Dedifferentiated amniotic fluid mesenchymal stem cell (primary cell): ENCODE results near the gene WDR7.
"Not testable (repeated sequence)": the region's sequence is repeated elsewhere in the genome, so short reads cannot be mapped to it uniquely, and the experiment has no call there.

Experiments used
- DNase-seq: peaks from one replicate; pipeline ENCODE4 v3.0.0-alpha.2; 2016; ENCODE audit errors: extremely low spot score

WDR7 gene

DNA sequence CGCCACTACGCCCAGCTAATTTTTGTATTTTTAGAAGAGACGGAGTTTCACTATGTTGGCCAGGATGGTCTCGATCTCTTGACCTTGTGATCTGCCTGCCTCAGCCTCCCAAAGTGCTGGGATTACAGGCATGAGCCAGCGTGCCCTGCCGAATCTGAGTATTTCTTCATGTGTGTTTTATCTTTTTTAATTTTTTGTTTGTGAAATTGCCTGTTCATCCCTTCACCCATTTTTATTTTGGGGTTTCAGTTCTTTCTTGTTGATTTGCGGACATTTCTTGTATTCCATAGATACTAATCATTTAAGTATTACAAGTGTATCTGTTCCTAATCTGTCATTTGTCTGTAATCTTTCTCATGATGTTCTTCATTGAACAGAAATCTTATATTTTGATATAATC is 3.1 kb downstream of the WDR7 start:
- not testable (repeated sequence) for DNase-seq

DNA sequence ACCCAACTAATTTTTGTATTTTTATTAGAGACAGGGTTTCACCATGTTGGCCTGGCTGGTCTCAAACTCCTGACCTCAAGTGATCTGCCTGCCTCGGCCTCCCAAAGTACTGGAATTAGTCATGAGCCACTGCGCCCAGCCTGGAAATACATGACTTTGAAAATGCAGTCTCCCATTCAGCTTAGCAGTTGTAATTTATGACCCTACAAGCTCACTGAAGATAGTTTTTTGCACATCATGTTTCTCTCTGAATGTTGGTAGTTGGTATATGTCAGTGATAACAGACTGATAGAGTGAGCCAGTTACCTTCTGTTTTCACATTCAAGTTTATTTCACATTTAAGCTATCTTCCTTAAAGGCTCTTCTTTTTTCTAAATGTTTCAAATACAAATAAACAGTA is 7.1 kb downstream of the WDR7 start:
- DNase-seq = no peak

DNA sequence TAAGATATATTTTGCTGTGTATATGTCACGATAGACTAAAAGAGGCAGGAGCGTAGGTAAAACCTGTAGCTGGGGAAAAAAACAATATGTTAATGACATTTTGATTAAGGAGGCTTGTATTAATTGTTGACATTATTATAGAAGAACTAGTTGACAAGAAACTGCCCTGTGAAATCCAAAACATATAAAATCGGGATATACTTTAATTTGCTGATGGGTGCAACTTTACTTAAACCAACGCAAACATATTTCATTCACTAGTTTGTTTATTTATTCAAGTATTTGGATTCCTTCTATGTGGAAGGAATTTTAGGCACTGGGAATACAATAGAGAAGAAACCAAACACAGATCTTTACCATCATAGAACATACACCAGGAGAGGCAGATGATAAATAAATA is 8.0 kb downstream of the WDR7 start:
- no peak for DNase-seq

DNA sequence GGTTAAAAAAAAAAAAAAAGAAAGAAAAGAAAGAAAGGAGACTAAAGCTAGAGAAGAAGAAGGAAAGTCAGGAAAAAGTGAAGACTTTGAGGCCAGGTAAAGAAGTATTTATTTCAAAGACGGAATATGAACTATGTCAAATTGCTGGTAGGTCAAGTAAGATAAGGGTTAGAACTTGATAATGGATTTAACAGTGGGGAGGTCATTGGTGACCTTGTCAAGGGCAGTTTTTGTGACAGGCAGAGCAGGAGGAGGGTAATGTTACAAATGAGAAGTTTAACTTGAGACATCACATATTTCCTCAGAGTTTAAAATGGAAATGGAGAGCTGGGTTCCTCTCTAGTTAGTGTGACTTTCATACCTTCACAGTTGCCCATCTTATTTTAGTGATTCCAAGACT is 9.5 kb downstream of the WDR7 start:
- no peak for DNase-seq

DNA sequence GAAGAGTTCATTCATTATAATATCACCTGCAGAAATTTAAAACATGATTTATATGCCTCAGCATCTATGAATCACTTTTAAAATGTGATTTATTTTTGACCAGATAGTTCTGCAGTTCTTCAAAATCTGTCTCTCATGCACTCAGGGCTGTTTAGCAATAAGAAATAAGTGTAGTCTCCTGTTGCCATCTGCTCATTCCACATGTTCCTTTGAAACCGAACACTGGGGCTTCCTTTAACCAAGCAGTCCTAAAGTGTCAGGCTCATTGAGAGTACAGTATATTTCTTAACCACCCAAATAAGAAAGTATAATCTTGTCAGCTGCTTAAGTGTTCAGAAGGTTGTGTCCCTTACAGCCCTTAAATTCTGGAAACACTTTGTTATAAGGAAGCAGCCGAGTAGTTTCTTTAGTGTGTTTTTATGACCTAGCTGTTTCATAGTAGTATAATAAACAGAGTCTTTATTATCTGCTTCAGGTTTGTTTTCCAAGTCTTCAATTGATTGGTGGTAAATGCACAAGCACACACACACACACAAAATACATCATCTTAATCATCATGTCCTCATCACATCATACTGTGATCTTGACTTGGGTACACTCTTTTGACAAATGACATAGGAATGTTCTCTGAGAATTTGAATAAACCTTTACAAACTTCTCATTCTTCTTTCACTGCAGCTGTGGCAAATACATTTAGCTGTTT is 10.4 kb downstream of the WDR7 start:
- no peak for DNase-seq

DNA sequence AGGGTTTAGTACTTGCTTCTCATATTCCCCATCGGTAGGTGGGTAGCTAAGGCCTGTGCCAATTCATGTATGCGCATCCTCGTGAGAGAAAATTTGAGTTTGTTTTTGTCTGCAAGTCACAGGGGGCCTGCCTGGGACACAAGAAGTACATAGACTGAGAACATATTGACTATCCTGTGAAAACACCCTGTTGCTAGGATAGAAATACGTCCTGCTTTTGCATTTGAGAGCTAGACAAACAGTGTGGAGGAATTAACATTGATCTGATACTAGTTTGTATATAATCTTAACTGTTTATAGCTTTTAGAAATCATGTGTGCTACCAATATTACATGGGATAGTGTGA is 10.9 kb downstream of the WDR7 start:
- no peak for DNase-seq

DNA sequence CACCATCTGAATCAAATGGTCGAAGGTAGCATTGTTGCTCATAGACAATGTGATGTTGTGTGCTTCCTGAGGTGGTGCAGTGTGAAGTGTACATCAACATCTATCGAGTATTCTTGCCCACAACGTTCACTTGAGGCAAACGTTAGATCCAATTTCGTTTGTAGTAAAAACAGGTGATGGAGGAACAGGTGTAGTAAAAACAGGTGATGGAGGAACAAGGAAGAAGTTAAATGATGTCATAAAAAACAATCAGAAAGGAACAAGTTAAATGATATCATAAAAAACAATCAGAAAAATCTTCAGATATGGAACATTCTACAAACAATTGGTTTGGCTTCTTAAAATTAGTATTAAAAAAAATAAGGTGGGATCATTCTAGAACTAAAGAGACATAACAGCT is 11.3 kb downstream of the WDR7 start:
- DNase-seq = no peak

DNA sequence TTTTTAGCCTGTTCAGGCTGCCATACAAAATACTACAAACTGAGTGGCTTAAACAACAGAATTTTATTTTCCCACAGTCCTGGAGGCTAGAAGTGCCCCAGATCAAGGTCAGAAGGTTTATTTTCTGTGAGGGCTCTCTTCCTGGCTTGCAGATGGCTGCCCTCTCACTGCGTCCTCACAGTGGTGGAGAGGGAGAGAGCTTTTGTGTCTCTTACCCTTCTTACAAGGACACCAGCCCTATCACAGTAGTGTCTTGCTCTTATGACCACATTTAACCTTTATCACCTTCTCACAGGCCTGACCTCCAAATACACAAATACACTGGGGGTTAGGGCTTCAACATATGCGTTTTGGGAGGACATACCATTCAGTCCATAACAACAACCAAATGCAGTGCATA is 11.7 kb downstream of the WDR7 start:
- no peak for DNase-seq

DNA sequence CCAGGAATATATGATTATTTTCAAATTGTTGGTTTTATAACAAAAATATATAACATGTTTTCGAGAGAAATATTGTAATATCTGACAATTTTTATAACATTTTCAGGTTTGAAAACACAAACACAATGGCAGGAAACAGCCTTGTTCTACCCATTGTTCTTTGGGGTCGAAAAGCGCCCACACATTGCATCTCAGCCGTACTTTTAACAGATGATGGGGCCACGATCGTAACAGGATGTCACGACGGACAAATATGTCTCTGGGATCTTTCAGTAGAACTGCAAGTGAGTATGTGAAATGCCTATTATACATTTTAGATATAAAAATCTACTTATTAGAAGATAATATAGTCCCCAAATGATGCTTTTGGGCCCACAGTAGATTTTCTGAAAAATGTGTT is 21.2 kb downstream of the WDR7 start:
- no peak for DNase-seq

DNA sequence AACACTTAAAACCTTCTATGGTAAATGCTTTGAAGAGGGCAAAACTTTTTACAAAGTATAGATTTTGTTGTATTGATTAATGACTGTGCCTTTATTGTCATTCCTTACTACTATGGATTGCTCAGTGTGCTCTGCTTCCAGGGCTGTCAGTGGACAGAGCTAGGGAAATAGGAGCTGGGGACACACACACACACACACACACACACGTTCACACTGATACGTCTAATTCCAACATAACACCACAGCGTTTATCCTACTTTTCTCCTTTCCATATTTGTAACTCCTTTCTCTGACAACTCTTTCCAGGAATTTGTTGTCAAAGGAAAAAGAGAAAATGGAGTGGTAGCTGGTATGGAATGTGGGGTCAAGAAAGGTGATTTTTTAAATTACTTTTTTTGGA is 21.8 kb downstream of the WDR7 start:
- DNase-seq = no peak

DNA sequence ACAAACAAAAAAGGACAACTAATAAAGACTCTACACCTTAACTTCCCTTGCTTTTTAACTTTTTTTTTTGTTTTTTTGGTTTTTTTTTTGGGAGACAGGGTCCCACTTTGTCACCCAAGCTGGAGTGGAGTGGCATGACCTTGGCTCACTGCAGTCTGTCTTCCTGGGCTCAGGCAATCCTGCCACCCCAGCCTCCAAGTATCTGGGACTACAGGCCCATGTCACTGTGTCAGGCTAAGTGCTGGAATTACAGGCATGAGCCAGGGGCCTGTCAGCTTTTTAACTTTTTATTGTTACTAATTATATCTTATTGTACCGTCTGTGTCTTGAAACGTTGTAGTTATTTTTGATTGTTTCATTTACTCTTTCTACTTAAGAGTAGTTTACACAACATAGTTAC is 25.5 kb downstream of the WDR7 start:
- no peak for DNase-seq

DNA sequence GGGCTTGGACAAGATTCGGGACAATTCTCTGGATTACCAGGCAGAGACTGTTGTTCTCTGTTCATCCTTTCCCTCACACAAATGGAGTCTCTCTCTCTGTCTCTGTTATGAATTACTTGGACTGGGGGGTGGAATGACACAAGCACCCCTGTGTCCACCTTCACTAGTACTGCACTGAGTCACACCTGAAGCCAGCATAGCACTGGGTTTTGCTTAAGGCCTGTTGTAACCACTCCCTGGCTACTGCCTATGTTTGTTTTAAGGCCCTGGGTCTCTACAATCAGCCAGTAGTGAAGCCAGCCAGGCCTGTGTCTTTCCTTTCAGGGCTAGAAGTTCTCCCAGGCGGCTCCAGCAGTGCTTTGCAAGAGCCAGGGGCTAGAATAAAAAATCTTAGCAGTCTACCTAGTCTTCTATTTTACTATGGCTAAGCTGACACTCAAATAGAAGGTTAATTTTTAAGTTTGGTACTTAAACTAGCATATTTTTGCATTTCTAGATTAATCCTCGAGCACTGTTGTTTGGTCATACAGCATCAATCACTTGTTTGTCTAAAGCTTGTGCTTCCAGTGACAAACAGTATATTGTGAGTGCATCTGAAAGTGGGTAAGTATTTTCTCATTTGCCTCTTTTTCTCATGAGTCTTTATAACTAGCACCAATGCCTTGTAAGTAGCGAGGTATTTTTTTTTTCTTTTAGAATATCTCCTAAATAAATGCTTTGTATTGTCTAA is 27.8 kb downstream of the WDR7 start:
- no peak for DNase-seq

DNA sequence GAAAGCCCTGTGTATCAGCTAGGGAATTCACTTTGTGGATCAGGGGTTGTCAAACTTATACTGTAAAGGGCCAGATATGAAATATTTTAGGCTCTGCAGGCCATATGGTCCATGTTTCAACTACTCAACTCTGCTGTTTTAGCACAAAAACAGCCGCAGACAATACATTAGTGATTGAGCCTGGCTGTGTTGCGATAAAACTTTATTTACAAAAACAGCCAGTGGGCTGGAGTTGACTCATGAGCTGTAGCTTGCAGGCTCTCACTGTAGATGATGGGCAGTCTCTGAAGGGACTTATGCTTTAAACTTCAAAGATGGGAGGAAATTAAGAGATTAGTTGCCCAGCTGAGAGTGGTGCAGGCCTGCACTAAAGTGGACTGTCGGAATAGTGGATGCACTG is 33.1 kb downstream of the WDR7 start:
- DNase-seq = no peak

DNA sequence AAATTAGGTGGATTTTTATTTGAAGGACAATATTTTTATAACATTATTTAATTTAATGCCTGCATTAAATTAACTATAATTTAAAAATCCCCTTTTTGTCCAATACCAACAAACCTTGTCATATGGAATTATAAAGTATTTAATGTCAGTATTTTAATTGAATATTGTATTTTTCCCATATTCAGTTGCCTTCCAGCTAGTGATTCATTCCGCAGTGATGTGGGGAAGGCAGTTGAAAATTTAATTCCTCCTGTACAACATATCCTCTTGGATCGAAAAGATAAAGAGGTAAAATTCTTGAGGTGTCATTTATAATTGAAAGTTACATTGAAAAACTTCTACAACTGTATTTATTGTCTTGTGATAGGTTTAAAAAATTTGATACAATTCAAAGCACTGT is 40.4 kb downstream of the WDR7 start:
- DNase-seq = no peak

DNA sequence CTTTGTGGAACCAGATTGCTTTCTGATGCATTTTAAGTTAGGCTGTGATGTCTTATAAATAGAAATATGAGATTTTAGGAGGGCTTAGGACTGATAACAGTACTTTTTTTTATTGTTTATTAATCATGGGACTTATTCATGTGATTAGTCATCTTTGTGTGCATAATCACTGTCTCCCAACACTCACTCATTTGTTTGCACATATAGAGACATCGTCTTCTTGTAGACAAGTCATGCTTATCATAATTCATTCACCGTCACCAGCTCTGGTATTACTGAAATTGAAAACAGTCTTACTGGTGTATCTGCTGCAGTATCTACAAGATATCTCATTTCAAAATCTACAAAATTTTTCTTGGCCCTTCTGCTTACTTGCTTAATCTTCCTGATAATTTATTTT is 45.8 kb downstream of the WDR7 start:
- DNase-seq = no peak

DNA sequence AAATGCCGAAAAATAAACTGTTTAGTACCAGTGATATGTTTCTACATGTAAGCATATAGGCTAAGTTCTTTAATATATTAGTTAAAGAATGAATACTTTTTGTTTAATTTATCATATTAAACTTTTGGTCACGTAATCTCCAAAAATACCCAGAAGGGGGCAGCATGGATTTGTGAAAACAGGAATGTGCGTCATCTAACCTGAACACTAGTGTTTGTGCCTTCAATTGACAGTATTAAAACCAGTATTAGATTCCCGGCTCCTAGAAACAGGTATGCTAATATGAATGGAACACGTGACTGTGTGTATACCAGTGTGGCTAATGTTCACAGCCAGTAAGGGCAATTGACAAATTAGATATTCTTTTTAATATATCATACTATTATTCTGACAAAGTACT is 51.8 kb downstream of the WDR7 start:
- DNase-seq = peak; percentile 43

DNA sequence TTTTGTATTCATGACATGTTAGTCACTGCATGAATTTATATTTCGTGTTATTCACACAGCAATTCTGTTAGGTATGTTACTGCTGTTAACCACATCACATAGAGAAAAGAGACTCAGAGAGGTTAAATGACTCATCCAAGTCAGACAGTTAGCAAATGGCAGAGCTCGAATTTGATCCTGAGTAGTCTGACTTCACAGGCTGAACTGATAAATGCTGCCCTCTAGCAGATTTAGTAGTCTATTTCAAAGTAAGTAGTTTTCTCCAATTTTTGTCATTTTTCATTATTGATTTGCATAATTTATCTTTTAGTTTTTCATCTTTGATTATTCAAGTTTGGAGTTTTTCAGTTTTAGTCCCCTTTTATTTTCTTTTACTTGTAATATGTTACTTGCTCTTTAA is 58.3 kb downstream of the WDR7 start:
- no peak for DNase-seq

DNA sequence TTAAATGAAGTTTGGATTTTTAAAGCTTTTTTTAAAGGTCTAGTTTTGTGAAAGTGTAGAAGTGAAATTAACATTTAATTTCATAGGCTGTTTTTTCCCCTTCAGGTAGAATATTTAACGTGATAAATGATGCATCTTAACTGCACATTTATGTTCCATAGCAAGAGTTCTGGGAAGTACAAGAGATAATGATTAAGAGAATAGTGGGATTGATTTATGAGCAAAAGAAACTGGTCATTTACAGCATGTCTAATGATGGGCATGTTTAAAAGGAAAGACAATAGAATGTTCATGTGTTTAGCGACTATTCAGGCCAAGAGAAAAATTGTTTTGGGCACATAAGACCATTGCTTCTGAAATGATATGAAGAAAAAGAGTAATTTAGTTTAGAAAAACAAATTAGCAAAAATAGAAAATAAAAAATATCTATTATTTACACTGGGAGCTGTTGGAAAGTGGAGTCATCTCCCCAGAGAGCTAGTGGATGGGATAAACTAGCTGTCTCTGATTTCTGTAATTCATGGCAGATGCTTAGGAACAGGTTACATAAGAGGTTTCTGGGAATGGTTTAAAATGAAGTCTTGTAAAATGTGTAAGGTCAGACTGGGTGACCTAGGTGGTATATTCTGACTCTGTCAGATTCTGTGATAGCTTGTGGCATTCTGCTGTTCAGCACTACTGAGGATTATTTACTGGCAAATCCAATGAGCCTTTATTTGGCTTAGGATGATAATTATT is 60.7 kb downstream of the WDR7 start:
- DNase-seq = no peak

DNA sequence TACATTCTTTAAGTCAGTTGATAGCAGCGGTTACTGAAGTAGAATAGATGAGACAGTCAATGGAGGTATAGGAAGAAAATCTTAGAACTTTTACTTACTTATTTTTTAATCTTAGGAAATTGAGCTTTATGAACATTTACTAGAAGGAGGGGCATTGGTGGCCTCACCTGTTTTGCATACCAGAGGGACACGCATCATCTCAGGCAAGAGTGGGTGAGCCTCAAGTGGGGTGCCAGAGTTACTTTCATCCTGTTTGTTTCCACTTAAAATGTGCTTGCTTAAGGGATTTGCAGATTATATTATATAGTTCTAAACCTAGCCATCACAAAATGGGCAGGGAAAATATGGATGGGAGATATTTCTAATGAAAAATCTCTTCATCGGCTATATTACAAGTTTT is 61.6 kb downstream of the WDR7 start:
- DNase-seq = no peak

DNA sequence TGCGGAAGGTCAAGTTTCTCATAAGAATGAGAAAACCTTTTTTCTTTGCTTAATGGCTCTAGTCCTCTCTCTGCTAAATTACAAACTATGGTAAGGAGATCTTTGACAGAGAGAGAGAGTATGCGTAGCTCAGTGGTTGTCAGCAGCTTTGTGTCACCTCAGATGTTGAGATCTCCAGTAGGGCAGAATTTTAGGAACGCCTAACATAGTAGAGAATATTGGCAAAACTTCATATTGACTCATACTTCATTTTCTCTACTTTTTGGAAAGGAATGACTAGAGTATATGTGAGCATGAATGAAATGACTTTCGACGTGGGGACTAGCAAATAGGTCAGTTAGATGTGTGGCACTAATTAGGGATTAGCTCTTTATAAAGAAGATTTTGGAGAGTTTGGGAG is 64.0 kb downstream of the WDR7 start:
- no peak for DNase-seq

DNA sequence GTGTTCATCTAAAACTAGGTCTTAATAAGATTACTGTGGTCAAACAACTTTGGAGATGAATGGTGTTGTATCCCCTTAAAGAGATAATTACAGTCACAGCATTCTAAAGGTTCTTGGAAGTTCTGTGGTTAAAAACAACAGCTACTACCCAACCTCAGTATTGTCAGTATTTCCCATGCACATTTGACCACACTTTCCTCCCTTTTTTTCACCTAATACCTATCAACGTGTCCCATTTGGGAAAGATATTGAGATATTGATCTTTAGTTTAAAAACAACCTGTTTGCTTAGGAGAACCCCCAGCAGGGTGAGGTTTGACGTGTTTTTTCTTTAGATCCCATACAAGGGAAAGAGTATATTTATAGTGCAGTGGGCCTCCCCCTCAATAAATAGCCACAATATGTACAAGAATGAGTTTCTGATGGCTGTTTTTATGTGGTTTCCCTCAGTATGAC is 65.6 kb downstream of the WDR7 start:
- DNase-seq = no peak

DNA sequence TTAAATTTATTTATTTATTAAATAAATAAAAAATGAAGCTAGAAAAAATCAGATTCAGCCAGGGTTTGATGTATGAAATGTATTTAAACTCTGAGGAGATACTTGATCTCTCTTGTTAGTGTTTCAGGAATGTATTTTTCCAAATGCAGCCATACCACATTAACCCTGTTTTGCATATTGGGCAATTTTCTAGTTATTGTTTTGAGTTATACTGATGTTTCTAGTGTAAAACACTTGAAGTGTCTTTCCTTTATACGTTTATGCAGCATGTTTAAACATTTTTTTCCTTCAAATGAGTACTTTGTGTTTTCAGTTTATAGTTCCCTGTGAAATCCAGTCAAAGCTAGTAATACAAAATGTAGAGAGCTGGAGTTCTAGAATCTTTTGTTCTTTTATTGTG is 69.9 kb downstream of the WDR7 start:
- no peak for DNase-seq

DNA sequence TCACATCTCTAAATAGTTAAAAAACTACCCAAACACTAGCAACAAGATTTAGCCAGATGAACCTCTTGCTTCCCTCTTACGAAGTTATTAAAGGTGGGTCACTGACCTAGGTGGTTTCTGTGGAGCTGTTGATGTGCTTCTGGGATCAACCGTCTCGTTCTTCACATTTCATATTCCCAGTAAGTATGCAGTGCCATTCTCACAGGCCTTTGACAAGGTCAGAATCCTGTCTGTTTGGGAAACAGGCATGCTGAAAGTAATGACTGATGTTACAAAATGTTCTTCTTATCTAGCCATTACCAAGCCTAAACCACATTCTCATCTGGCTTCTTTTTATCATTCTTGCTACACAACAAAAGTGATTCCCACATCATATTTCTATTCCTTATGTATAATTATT is 70.3 kb downstream of the WDR7 start:
- DNase-seq = no peak
